Activated CD4-positive, alpha-beta T cell treated with anti-CD3 and anti-CD28 coated beads for 36 hours (primary cell): ENCODE measurements around the gene ZFAND6. TPM values are rescaled to one million over a fixed set of nuclear protein-coding genes. Genes with fewer than 3 reads are reported as not detected.

Experiments used
- ATAC-seq: fragments of 200-7000 bp; cut with Tn5 transposase; one replicate; pipeline ENCODE4 v1.10.0; 2021; ENCODE audit warnings: mild to moderate bottlenecking, moderate library complexity
- CTCF ChIA-PET: fragments of 350-600 bp; sonication (Branson Sonifier 250); formaldehyde crosslinking; loops from one replicate; lab custom pipeline; 2021; ENCODE audit warnings: antibody characterized with exemption; lab: Charles Lee
- POLR2A ChIA-PET: fragments of 350-600 bp; sonication (Branson Sonifier 250); formaldehyde crosslinking; loops from one replicate; lab custom pipeline; 2021; ENCODE audit warnings: antibody characterized with exemption, inconsistent platforms; lab: Charles Lee
- DNase-seq: peaks from one replicate; pipeline ENCODE4 v3.0.0-alpha.2; 2020
- H3K27ac Mint-ChIP-seq: one replicate; pipeline ENCODE4 v1.8.0; 2021; ENCODE audit warnings: mixed read lengths
- H3K27me3 Mint-ChIP-seq: one replicate; pipeline ENCODE4 v1.8.0; 2021; ENCODE audit warnings: mixed read lengths
- H3K36me3 Mint-ChIP-seq: one replicate; pipeline ENCODE4 v1.8.0; 2021; ENCODE audit warnings: low read depth, mixed read lengths
- H3K4me1 Mint-ChIP-seq: one replicate; pipeline ENCODE4 v1.8.0; 2021; ENCODE audit warnings: mixed read lengths
- H3K4me3 Mint-ChIP-seq: one replicate; pipeline ENCODE4 v1.8.0; 2021; ENCODE audit warnings: mild to moderate bottlenecking, moderate library complexity, mixed read lengths
- H3K9me3 Mint-ChIP-seq: one replicate; pipeline ENCODE4 v1.8.0; 2021; ENCODE audit warnings: low read depth, mixed read lengths
- intact Hi-C, 2 experiments: fragments of 100-400 bp; cut with DNase I in 1 of 2; cut with micrococcal nuclease in 1 of 2; formaldehyde crosslinking; loops; one replicate each; pipeline versions ENCODE4 v1.14.2 to v1.15.1; 2022 to 2024; cut with DNase I, micrococcal nuclease
- total RNA-seq, 2 experiments: library from RNA; stranded (reverse); gene quantifications; one replicate each; pipeline ENCODE4 v1.2.3, GENCODE V29; 2021

Gene ZFAND6
- total RNA-seq, 2 experiments from 2014 or later: 30.2 to 37.2 TPM

- no peak for DNase-seq
- ChIA-PET CTCF (interaction anchor here (1.2 kb wide), 1 partner anchor 22 kb away, joined by 3 read pairs; no protein-coding TSS in a partner anchor), POLR2A (no interaction called here)
- H3K9me3 Mint-ChIP-seq: no peaks in the 10 kb centered on the region
- H3K36me3 Mint-ChIP-seq: peaks cover 27% of the 10 kb centered on the region
- no peaks in the 10 kb centered on the region for H3K27me3 Mint-ChIP-seq
- peaks cover 47% of the 10 kb centered on the region for H3K4me1 Mint-ChIP-seq
- H3K4me3 Mint-ChIP-seq: no peak overlapping the region
- intact Hi-C loops: loop anchor here (10.0 kb wide), 3 partner anchors 261 to 1889 kb away; partner anchors contain the start of genes MEX3B (in 1 of the 2), MORF4L1 (in 1 of the 2) and MTHFS (in 1 of the 2)
- no peak overlapping the region for H3K27ac Mint-ChIP-seq
- no peak for ATAC-seq
Observed at GRCh38 chr15:80156176-80156720, 96.8 kb downstream of the ZFAND6 start.

GRCh38 chr15:80157215-80157614 lies 97.7 kb downstream of the ZFAND6 start:
- intact Hi-C loops: loop anchor here (10.0 kb wide), 3 partner anchors 262 to 1888 kb away; partner anchors contain the start of genes MEX3B (in 1 of the 2), MORF4L1 (in 1 of the 2) and MTHFS (in 1 of the 2)
- Mint-ChIP-seq H3K4me1 (peaks cover 42% of the 10 kb centered on the region), H3K4me3 (no peak overlapping the region), H3K27me3 (no peaks in the 10 kb centered on the region), H3K9me3 (no peaks in the 10 kb centered on the region), H3K27ac (no peak overlapping the region), H3K36me3 (peaks cover 36% of the 10 kb centered on the region)
- ATAC-seq (no peak), DNase-seq (no peak)
- ChIA-PET POLR2A (interaction anchor here (0.5 to 0.6 kb wide), 2 partner anchors 188 to 646 kb away, joined by 3 to 8 read pairs; no protein-coding TSS in a partner anchor), CTCF (interaction anchor here (1.2 kb wide), 1 partner anchor 23 kb away, joined by 3 read pairs; no protein-coding TSS in a partner anchor)

- Mint-ChIP-seq H3K4me1 (peaks cover 30% of the 10 kb centered on the region), H3K27ac (peak overlapping the region; percentile 45), H3K36me3 (peaks cover 50% of the 10 kb centered on the region), H3K9me3 (no peaks in the 10 kb centered on the region), H3K4me3 (no peak overlapping the region), H3K27me3 (no peaks in the 10 kb centered on the region)
- CTCF ChIA-PET: interaction anchor here (0.6 kb wide), 1 partner anchor 47 kb away, joined by 3 read pairs; no protein-coding TSS in a partner anchor
- DNase-seq: no peak
- intact Hi-C loops: loop anchor here (10.0 kb wide), 3 partner anchors 264 to 1886 kb away; partner anchors contain the start of genes MEX3B (in 1 of the 2), MORF4L1 (in 1 of the 2) and MTHFS (in 1 of the 2)
- ATAC-seq: no peak
- POLR2A ChIA-PET: no interaction called here
Observed at GRCh38 chr15:80159301-80159700, 99.8 kb downstream of the ZFAND6 start.

GRCh38 chr15:80159811-80160569 lies 100.5 kb downstream of the ZFAND6 start:
- intact Hi-C loops: loop anchor here (1.0 to 10.0 kb wide), 5 partner anchors 8 to 1885 kb away; partner anchors contain the start of genes FAH (in 1 of the 2), MEX3B (in 1 of the 2), MORF4L1 (in 1 of the 2) and MTHFS (in 1 of the 2)
- H3K36me3 Mint-ChIP-seq: peaks cover 50% of the 10 kb centered on the region
- H3K27me3 Mint-ChIP-seq: no peaks in the 10 kb centered on the region
- H3K4me3 Mint-ChIP-seq: no peak overlapping the region
- ChIA-PET CTCF (interaction anchor here (0.6 to 0.9 kb wide), 4 partner anchors 14 to 562 kb away, joined by 3 to 5 read pairs (median 3); no protein-coding TSS in a partner anchor), POLR2A (no interaction called here)
- peak; percentile 20 for ATAC-seq
- peak; percentile 21 for DNase-seq
- H3K27ac Mint-ChIP-seq: peak overlapping the region; percentile 70
- peaks cover 27% of the 10 kb centered on the region for H3K4me1 Mint-ChIP-seq
- no peaks in the 10 kb centered on the region for H3K9me3 Mint-ChIP-seq

- H3K36me3 Mint-ChIP-seq: peaks cover 49% of the 10 kb centered on the region
- peak; percentile 96 for ATAC-seq
- ChIA-PET POLR2A (interaction anchor here (0.6 kb wide), 1 partner anchor 1404 kb away, joined by 5 read pairs; no protein-coding TSS in a partner anchor), CTCF (interaction anchor here (0.5 to 0.9 kb wide), 4 partner anchors 14 to 563 kb away, joined by 3 to 6 read pairs (median 5); no protein-coding TSS in a partner anchor)
- intact Hi-C loops: loop anchor here in 1 of 2 experiments (1.0 to 2.0 kb wide), 2 partner anchors 8 to 102 kb away; partner anchors contain the start of genes FAH and ZFAND6
- peak overlapping the region; percentile 70 for H3K27ac Mint-ChIP-seq
- H3K4me1 Mint-ChIP-seq: peaks cover 24% of the 10 kb centered on the region
- no peaks in the 10 kb centered on the region for H3K27me3 Mint-ChIP-seq
- no peak overlapping the region for H3K4me3 Mint-ChIP-seq
- no peaks in the 10 kb centered on the region for H3K9me3 Mint-ChIP-seq
- peak; percentile 77 for DNase-seq
Observed at GRCh38 chr15:80160570-80161156, 101.2 kb downstream of the ZFAND6 start.

GRCh38 chr15:80161468-80162016 lies 102.1 kb downstream of the ZFAND6 start:
- DNase-seq: no peak
- ATAC-seq: no peak
- Mint-ChIP-seq H3K4me3 (no peak overlapping the region), H3K4me1 (peaks cover 22% of the 10 kb centered on the region), H3K36me3 (peaks cover 49% of the 10 kb centered on the region), H3K27ac (peak overlapping the region; percentile 58), H3K9me3 (no peaks in the 10 kb centered on the region), H3K27me3 (no peaks in the 10 kb centered on the region)
- ChIA-PET POLR2A (no interaction called here), CTCF (interaction anchor here (0.7 kb wide), 1 partner anchor 245 kb away, joined by 6 read pairs; no protein-coding TSS in a partner anchor)
- intact Hi-C loops: loop anchor here in 1 of 2 experiments (2.0 kb wide), 1 partner anchor 103 kb away; the partner anchor contains the start of gene ZFAND6

GRCh38 chr15:80162059-80162554 lies 102.6 kb downstream of the ZFAND6 start:
- intact Hi-C loops: no loop called here
- H3K27me3 Mint-ChIP-seq: no peaks in the 10 kb centered on the region
- no peak overlapping the region for H3K27ac Mint-ChIP-seq
- CTCF ChIA-PET: no interaction called here
- no peaks in the 10 kb centered on the region for H3K9me3 Mint-ChIP-seq
- H3K36me3 Mint-ChIP-seq: peaks cover 49% of the 10 kb centered on the region
- no peak overlapping the region for H3K4me3 Mint-ChIP-seq
- peaks cover 22% of the 10 kb centered on the region for H3K4me1 Mint-ChIP-seq
- POLR2A ChIA-PET: no interaction called here
- DNase-seq (no peak), ATAC-seq (no peak)

- peaks cover 49% of the 10 kb centered on the region for H3K36me3 Mint-ChIP-seq
- ChIA-PET CTCF (interaction anchor here (0.8 kb wide), 2 partner anchors 312 to 523 kb away, joined by 3 read pairs; no protein-coding TSS in a partner anchor), POLR2A (no interaction called here)
- H3K27me3 Mint-ChIP-seq: no peaks in the 10 kb centered on the region
- ATAC-seq (no peak), DNase-seq (no peak)
- intact Hi-C loops: no loop called here
- H3K9me3 Mint-ChIP-seq: no peaks in the 10 kb centered on the region
- no peak overlapping the region for H3K27ac Mint-ChIP-seq
- no peak overlapping the region for H3K4me3 Mint-ChIP-seq
- peaks cover 22% of the 10 kb centered on the region for H3K4me1 Mint-ChIP-seq
Observed at GRCh38 chr15:80163217-80163616, 103.7 kb downstream of the ZFAND6 start.

- H3K4me1 Mint-ChIP-seq: peaks cover 22% of the 10 kb centered on the region
- H3K27ac Mint-ChIP-seq: no peak overlapping the region
- intact Hi-C loops: no loop called here
- ATAC-seq (no peak), DNase-seq (no peak)
- ChIA-PET CTCF (no interaction called here), POLR2A (no interaction called here)
- peaks cover 48% of the 10 kb centered on the region for H3K36me3 Mint-ChIP-seq
- no peaks in the 10 kb centered on the region for H3K9me3 Mint-ChIP-seq
- no peak overlapping the region for H3K4me3 Mint-ChIP-seq
- no peaks in the 10 kb centered on the region for H3K27me3 Mint-ChIP-seq
Observed at GRCh38 chr15:80163897-80164296, 104.4 kb downstream of the ZFAND6 start.

GRCh38 chr15:80167936-80168335 lies 108.5 kb downstream of the ZFAND6 start:
- DNase-seq (no peak), ATAC-seq (no peak)
- no peak overlapping the region for H3K4me3 Mint-ChIP-seq
- no peak overlapping the region for H3K27ac Mint-ChIP-seq
- intact Hi-C loops: no loop called here
- H3K9me3 Mint-ChIP-seq: no peaks in the 10 kb centered on the region
- H3K27me3 Mint-ChIP-seq: no peaks in the 10 kb centered on the region
- H3K36me3 Mint-ChIP-seq: peaks cover 20% of the 10 kb centered on the region
- ChIA-PET CTCF (interaction anchor here (0.5 to 0.9 kb wide), 2 partner anchors 88 to 175 kb away, joined by 3 to 5 read pairs; no protein-coding TSS in a partner anchor), POLR2A (interaction anchor here (0.6 kb wide), 1 partner anchor 96 kb away, joined by 7 read pairs; no protein-coding TSS in a partner anchor)
- no peaks in the 10 kb centered on the region for H3K4me1 Mint-ChIP-seq
